MM.1S (cell line): ENCODE data around the gene CHCT1.

ENCODE experiments used
- DNase-seq: peaks from one replicate; pipeline ENCODE4 v3.0.0-alpha.2; 2015
- H2AFZ ChIP-seq: fragments of 300-600 bp; sonication (generic); 2 replicates; pipeline ENCODE4 v1.6.0; 2016; ENCODE audit warnings: antibody characterized with exemption, low read length
- H3F3A ChIP-seq: fragments of 300-600 bp; sonication (generic); 2 replicates; pipeline ENCODE4 v1.6.1; 2016; ENCODE audit warnings: mild to moderate bottlenecking, antibody characterized with exemption, low read length, moderate library complexity, mixed read lengths; ENCODE audit not compliant: insufficient read depth
- H3K27ac ChIP-seq: fragments of 300-600 bp; sonication (generic); 2 replicates; pipeline ENCODE4 v1.5.1; 2016; ENCODE audit warnings: mild to moderate bottlenecking, low read length
- H3K27me3 ChIP-seq: fragments of 300-600 bp; sonication (generic); replicated peaks from 2 replicates; pipeline ENCODE4 v1.6.0; 2016; ENCODE audit warnings: low read length; ENCODE audit not compliant: insufficient read depth
- H3K36me3 ChIP-seq: fragments of 300-600 bp; sonication (generic); replicated peaks from 2 replicates; pipeline ENCODE4 v1.6.1; 2016; ENCODE audit warnings: mild to moderate bottlenecking, low read length, mixed read lengths; ENCODE audit not compliant: insufficient read depth
- H3K4me1 ChIP-seq: fragments of 300-600 bp; sonication (generic); 2 replicates; pipeline ENCODE4 v1.6.1; 2016; ENCODE audit warnings: low read length, mixed read lengths
- H3K4me2 ChIP-seq: fragments of 300-600 bp; sonication (generic); 2 replicates; pipeline ENCODE4 v1.6.0; 2016; ENCODE audit warnings: low read depth, low read length
- H3K4me3 ChIP-seq: fragments of 300-600 bp; sonication (generic); 2 replicates; pipeline ENCODE4 v1.5.1; 2016; ENCODE audit warnings: low read length, mixed read lengths
- H3K79me2 ChIP-seq: fragments of 300-600 bp; sonication (generic); 2 replicates; pipeline ENCODE4 v1.6.1; 2016; ENCODE audit warnings: mixed run types, low read length, mixed read lengths
- H3K9ac ChIP-seq: fragments of 300-600 bp; sonication (generic); 2 replicates; pipeline ENCODE4 v1.6.1; 2016; ENCODE audit warnings: low read length, mixed read lengths
- H3K9me2 ChIP-seq: fragments of 300-600 bp; sonication (generic); replicated peaks from 2 replicates; pipeline ENCODE4 v1.6.1; 2016; ENCODE audit warnings: mild to moderate bottlenecking, low read length, mixed read lengths; ENCODE audit not compliant: insufficient read depth
- H3K9me3 ChIP-seq: fragments of 300-600 bp; sonication (generic); replicated peaks from 2 replicates; pipeline ENCODE4 v1.6.1; 2016; ENCODE audit warnings: mild to moderate bottlenecking, low read length, mixed read lengths; ENCODE audit not compliant: insufficient read depth
- H4K20me1 ChIP-seq: fragments of 300-600 bp; sonication (generic); 2 replicates; pipeline ENCODE4 v1.6.1; 2016; ENCODE audit warnings: mild to moderate bottlenecking, low read length, moderate library complexity, mixed read lengths; ENCODE audit not compliant: insufficient read depth
- CTCF ChIP-seq: fragments of 300-600 bp; sonication (generic); IDR thresholded peaks from 2 replicates; pipeline ENCODE4 v1.5.1; 2016; ENCODE audit warnings: antibody characterized with exemption, low read length, mixed read lengths
- EZH2 ChIP-seq: fragments of 300-600 bp; sonication (generic); optimal IDR thresholded peaks from 2 replicates; pipeline ENCODE3; 2017; ENCODE audit warnings: low read depth, mild to moderate bottlenecking, antibody characterized with exemption, low read length, mixed read lengths
- EZH2phosphoT487 ChIP-seq: fragments of 300-600 bp; sonication (generic); IDR thresholded peaks from 2 replicates; pipeline ENCODE4 v1.6.1; 2018; ENCODE audit warnings: antibody characterized with exemption, low read length

CHCT1 gene

GRCh38 chr17:60455378-60455777 lies 33.1 kb downstream of the CHCT1 start:
- H3K9ac ChIP-seq, result no peak overlapping the region
- H3K4me2 ChIP-seq, result no peak overlapping the region
- no peaks in the 10 kb centered on the region for H3K9me2 ChIP-seq
- H4K20me1 ChIP-seq, result no peaks in the 10 kb centered on the region
- H3K27me3 ChIP-seq, result no peaks in the 10 kb centered on the region
- no peaks in the 10 kb centered on the region; the same call in 1 of the 2 replicates for H3K36me3 ChIP-seq
- TF ChIP-seq EZH2 (no peak), CTCF (no peak), EZH2phosphoT487 (no peak)
- H3K4me3 ChIP-seq, result no peak overlapping the region
- peaks cover 3% of the 10 kb centered on the region; the same call in 1 of the 2 replicates for H3K4me1 ChIP-seq
- peaks cover 4% of the 10 kb centered on the region for H3F3A ChIP-seq
- no peak for DNase-seq
- no peaks in the 10 kb centered on the region for H3K9me3 ChIP-seq
- H3K27ac ChIP-seq, result no peak overlapping the region
- no peaks in the 10 kb centered on the region for H3K79me2 ChIP-seq
- no peak overlapping the region for H2AFZ ChIP-seq

- Histone ChIP-seq H3K36me3 (no peaks in the 10 kb centered on the region; the same call in 1 of the 2 replicates), H3K9me2 (no peaks in the 10 kb centered on the region), H3K9me3 (no peaks in the 10 kb centered on the region), H3K9ac (no peak overlapping the region), H3K4me3 (no peak overlapping the region), H3K4me1 (peaks cover 3% of the 10 kb centered on the region; the same call in 1 of the 2 replicates), H3K27ac (no peak overlapping the region), H3K4me2 (no peak overlapping the region), H4K20me1 (no peaks in the 10 kb centered on the region), H3F3A (peaks cover 4% of the 10 kb centered on the region), H3K79me2 (no peaks in the 10 kb centered on the region), H2AFZ (no peak overlapping the region), H3K27me3 (no peaks in the 10 kb centered on the region)
- TF ChIP-seq EZH2 (no peak), EZH2phosphoT487 (no peak), CTCF (no peak)
- no peak for DNase-seq
Measured at GRCh38 chr17:60457148-60457547, 34.9 kb downstream of the CHCT1 start.

GRCh38 chr17:60461584-60461983 lies 39.3 kb downstream of the CHCT1 start:
- Histone ChIP-seq H3K9me2 (no peaks in the 10 kb centered on the region), H3K4me1 (no peaks in the 10 kb centered on the region), H3K27ac (no peak overlapping the region), H3K9me3 (no peaks in the 10 kb centered on the region), H4K20me1 (no peaks in the 10 kb centered on the region), H3K4me2 (no peak overlapping the region), H3F3A (no peaks in the 10 kb centered on the region), H3K4me3 (no peak overlapping the region), H3K79me2 (no peaks in the 10 kb centered on the region), H3K27me3 (no peaks in the 10 kb centered on the region), H3K36me3 (no peaks in the 10 kb centered on the region; the same call in 1 of the 2 replicates), H3K9ac (no peak overlapping the region), H2AFZ (no peak overlapping the region)
- no peak for DNase-seq
- TF ChIP-seq CTCF (no peak), EZH2 (no peak), EZH2phosphoT487 (no peak)
